Suppressor macrophage treated with lipopolysaccharide for 1 hour (primary cell): ENCODE results near the gene ZNF784.
"Not testable (repeated sequence)": the region's sequence is repeated elsewhere in the genome, so short reads cannot be mapped to it uniquely, and the experiment has no call there.

Experiments
- DNase-seq, 3 donors: peaks; one replicate each; pipeline ENCODE4 v3.0.0-alpha.2; 2020 to 2022

Gene ZNF784

DNA sequence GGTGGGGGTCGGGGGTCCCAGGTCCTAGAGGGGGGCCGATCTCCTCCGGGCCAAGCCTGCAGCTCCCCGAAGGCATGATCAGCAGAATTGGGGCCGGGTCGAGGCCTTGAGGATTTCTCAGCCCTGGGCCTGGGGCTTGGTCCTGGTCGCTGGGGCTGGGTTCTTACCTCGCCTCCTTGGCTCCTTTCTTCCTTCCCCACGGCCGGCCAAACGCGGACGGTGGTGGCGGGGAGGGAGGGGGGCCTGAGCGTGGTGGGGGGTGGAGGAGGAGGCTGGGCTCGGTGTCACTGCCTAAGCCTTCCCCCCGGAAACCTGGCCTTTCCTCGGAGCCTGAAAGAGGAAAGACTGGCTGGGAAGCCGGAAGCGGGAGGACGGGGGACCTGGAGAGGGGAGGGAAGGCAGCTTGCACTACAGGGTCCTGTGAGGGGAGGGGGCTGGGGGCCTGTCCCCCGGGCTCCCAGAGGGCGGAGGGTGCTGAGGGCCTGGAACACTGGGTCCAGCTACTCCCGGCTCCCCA lies 43.7 kb downstream of the ZNF784 start, which contains the start of gene ZNF579:
Gene ZNF579, minus strand, starts transcription at position 221 of the 517 bp plus-strand sequence. CDS start 1,209 bp downstream, outside the sequence.
- peak; percentile 85 to 92 (median 89) for DNase-seq

DNA sequence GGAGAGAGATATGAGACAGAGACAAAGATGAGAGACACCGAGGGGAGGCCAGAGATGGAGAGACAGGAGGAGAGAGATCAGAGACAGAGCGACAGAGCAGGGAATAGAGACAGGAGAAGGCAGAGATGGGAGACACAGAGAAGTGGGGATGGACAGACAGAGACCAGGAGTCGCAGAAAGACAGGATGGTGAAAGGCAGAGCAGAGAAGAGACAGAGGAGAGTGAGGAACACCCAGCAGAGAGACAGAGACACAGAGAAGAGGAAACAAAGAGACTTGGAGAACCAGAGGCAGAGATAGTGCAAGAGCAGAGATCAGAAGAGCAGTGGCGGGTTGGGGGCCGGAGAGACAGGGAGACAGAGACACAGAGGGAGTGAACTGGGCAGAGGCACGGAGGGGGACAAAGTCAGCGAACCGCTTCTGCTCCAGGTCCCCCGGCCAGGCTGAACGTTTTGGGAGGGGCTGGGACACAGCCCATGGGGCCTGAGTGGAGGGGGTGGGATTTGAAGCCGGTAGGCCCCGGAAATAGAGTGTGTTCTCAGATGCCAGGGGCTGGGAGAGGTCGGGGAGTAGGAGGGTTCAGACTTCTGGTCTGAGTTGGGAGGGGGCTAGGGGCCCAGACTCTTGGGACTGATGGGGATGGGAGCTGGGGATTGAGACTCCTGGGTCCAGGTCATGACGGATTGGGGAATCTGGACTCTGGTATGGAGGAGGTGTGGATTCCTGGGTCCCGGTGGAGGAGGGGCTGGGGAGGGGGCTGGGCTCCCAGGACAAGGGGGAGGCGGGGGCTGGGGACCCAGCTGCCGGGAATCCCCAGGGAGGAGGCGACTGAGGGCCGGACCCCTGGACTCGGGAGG lies 44.4 kb downstream of the ZNF784 start:
- DNase-seq = peak in 1 of 3 donors; percentile 38

DNA sequence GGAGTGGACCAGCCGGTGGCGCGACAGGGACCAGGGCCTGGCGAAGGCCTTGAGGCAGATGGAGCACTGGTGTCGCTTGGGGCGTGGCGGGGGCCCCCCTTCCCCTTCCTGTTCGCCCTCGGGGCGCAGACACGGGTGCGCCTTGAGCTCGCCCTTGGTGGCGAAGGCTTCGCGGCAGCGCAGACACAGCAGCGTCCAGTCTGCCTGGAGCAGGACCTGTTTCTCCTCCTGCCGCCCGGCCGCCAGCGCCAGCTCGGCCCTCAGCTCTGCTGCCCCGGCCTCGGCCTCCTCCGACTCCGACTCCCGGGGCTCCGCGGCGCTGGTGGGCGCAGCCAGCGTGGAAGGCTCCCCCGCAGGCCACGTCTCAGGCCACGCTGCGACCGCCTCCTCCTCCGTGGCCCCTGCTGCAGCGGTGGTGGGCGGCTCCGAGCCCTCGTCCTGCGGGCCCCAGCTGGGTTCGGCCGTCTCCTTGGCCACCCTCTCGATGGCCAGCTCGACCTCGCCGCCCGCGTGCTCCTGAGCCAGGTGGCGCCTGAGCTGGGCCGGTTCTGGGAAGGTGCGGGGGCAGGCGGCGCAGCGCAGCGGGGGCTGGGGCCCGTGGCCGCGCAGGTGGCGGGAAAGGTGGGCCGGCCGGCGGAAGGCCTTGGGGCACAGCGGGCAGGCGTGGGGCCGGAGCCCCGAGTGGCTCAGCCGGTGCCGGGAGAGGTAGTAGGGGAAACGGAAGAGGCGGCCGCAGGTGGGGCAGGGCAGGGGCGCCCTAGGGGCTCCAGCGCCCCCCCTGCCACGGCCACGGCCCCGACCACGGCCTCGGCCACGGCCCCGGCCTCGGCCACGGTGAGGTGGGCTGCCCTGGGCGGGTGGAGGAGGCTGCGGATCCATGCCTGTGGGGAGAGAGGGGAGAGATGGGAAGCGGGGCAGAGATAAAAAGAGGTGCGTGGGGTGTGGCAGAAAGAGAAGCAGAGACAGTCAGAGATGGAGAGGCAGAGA lies 45.3 kb downstream of the ZNF784 start:
- DNase-seq = no peak

DNA sequence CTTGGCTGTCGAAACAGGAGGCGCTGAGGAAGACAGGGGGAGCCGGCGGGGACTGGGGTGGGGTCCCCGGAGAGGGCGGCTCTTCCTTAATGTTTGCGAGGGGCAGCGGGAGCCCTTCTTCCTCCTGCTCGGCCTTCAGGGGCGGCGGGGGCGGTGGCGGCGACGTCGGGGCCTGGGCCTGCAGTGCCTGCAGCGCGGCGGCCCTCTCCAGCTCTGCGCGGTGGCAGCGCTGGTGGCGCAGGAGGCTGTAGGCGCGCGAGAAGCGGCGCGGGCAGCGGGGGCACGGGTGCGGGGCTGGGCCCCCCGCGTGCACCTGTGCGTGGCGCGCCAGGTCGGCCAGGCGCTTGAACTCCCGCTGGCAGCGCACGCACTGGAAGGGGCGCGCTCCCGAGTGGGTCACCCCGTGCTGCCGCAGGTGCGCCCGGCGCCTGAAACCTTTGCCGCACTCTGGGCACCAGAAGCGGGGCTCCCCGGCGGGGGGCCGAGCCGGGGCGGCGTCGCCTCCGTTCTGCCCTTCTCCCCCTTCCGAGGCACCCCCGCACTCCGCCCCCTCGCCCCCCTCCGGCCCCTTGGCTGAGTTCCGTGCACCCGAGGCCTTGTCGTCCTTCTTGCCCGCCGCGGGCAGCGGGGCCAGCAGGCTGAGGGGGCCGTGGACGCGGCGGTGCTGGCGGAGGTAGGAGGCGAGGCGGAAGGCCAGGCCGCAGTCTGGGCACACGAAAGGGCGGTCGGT lies 46.2 kb downstream of the ZNF784 start:
- no peak for DNase-seq

DNA sequence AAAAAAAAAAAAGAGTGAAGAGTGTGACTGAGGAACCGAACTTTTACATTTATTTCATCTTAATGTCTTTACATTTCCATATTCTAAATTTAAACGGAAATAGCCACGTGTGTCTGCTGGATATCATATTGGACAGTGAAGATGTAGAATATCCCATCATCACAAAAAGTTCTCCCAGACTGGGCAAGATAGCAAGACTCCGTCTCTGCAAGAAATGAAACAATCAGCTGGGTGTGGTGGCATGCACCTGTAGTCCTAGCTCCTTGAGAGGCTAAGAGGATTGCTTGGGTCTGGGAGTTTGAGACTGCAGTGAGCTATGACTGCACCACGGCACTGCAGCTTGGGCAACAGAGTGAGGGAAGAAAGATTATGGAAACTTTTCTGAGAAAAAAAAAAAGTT lies 47.6 kb downstream of the ZNF784 start:
- DNase-seq = no peak

DNA sequence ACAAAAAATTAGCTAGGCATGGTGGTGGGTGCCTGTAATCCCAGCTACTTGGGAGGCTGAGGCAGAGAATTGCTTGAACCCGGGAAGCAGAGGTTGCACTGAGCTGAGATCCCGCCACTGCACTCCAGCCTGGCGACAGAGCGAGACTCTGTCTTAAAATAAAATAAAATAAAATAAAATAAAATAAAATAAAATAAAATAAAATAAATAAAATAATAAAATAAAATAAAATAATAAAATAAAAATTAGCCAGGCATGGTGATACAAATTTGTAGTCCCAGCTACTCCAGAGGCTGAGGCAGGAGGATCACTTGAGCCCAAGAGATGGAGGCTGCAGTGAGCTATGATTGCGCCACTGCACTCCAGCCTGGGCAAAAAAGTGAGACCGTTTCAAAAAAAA lies 50.4 kb downstream of the ZNF784 start:
- DNase-seq = not testable (repeated sequence)
